ENCODE measurements around the gene SNX5. TPM values are rescaled to one million over a fixed set of nuclear protein-coding genes. Genes with fewer than 3 reads are reported as not detected.

The SNX5 gene
- total and polyA plus RNA-seq, 2 of the 13 experiments (the other 11 are each of a cell fraction or from before 2014, with no cell fraction given) = 664 to 1,040 TPM

GRCh38 chr20:18004384-18005031, 35.9 kb upstream of the SNX5 start (continued):
- TF ChIP-seq ZNF737 (CRISPR knock-in tag; IDR thresholded peaks at IDR 0.05; ENCODE audit: borderline replicate concordance) = no peak; the same call in 1 of the 2 replicates
- TF ChIP-seq NFATC3 (CRISPR knock-in tag; IDR thresholded peaks at IDR 0.05) = no peak
- peak; percentile 68 for TF ChIP-seq KDM2A (CRISPR knock-in tag; IDR thresholded peaks at IDR 0.05; ENCODE audit: borderline replicate concordance, low read depth)
- no peak for TF ChIP-seq ZFP1 (CRISPR knock-in tag; IDR thresholded peaks at IDR 0.05)
- TF ChIP-seq ZNF790 (CRISPR knock-in tag; IDR thresholded peaks at IDR 0.05; ENCODE audit: borderline replicate concordance) = no peak
- TF ChIP-seq HDAC2 (CRISPR knock-in tag; IDR thresholded peaks at IDR 0.05) = peak; percentile 66
- TF ChIP-seq PITX1 (CRISPR knock-in tag; IDR thresholded peaks at IDR 0.05) = 0 out of 2 replicates have a peak, but pooled peaks have one; percentile 14
- no peak for TF ChIP-seq TRAFD1 (CRISPR knock-in tag; IDR thresholded peaks at IDR 0.05; ENCODE audit: borderline replicate concordance)
- TF ChIP-seq IRX3 (CRISPR knock-in tag; IDR thresholded peaks at IDR 0.05; ENCODE audit: borderline replicate concordance, low read depth) = no peak
- 0 out of 2 replicates have a peak, but pooled peaks have one; percentile 18 for TF ChIP-seq ZNF547 (CRISPR knock-in tag; IDR thresholded peaks at IDR 0.05)
- TF ChIP-seq HES4 (CRISPR knock-in tag; IDR thresholded peaks at IDR 0.05; ENCODE audit: borderline replicate concordance) = peak; percentile 31; the same call in 1 of the 2 replicates
- TF ChIP-seq ZNF775 (CRISPR knock-in tag; IDR thresholded peaks at IDR 0.05; ENCODE audit: borderline replicate concordance) = no peak
- TF ChIP-seq TOE1 (CRISPR knock-in tag; IDR thresholded peaks at IDR 0.05) = no peak
- TF ChIP-seq REPIN1 (CRISPR knock-in tag; IDR thresholded peaks at IDR 0.05; ENCODE audit: borderline replicate concordance, low read depth) = peak; percentile 52; the same call in 1 of the 2 replicates
- TF ChIP-seq THRA (CRISPR knock-in tag; IDR thresholded peaks at IDR 0.05; ENCODE audit: borderline replicate concordance) = peak; percentile 47; the same call in 1 of the 2 replicates
- TF ChIP-seq FOXO1 (CRISPR knock-in tag; IDR thresholded peaks at IDR 0.05) = no peak
- peak; percentile 31; the same call in 1 of the 2 replicates for TF ChIP-seq YEATS4 (CRISPR knock-in tag; IDR thresholded peaks at IDR 0.05; ENCODE audit: borderline replicate concordance)
- no peak for TF ChIP-seq ZNF800 (CRISPR knock-in tag; IDR thresholded peaks at IDR 0.05)
- peak; percentile 63; the same call in 1 of the 2 replicates for TF ChIP-seq HOXA3 (CRISPR knock-in tag; IDR thresholded peaks at IDR 0.05)
- TF ChIP-seq BHLHE40 (IDR thresholded peaks at IDR 0.05; ENCODE audit: low read length) = no peak
- peak; percentile 54; the same call in 1 of the 2 replicates for TF ChIP-seq ZNF792 (CRISPR knock-in tag; IDR thresholded peaks at IDR 0.05)
- no peak for TF ChIP-seq NR2F6 (IDR thresholded peaks at IDR 0.05)
- peak; percentile 17; the same call in 1 of the 2 replicates for TF ChIP-seq NR2F6 (CRISPR knock-in tag; IDR thresholded peaks at IDR 0.05)
- TF ChIP-seq FOXK2 (IDR thresholded peaks at IDR 0.05) = no peak
- no peak for TF ChIP-seq PRPF4 (IDR thresholded peaks at IDR 0.05; ENCODE audit: low read depth, low read length, poor library complexity, severe bottlenecking)
- peak; percentile 79 for TF ChIP-seq BCL6 (CRISPR knock-in tag; IDR thresholded peaks at IDR 0.05)
